ENCODE data around the gene SLC3A2.

SLC3A2 gene

GRCh38 chr11:62881579-62882430 is 1.1 kb downstream of the SLC3A2 start:
- peak; percentile 87 for DNase-seq (ENCODE audit: low read depth)

GRCh38 chr11:62882431-62882749 is 1.7 kb downstream of the SLC3A2 start:
- no peak for DNase-seq (ENCODE audit: low read depth)

- DNase-seq (ENCODE audit: low read depth) = no peak
Measured at GRCh38 chr11:62882788-62883501, 2.2 kb downstream of the SLC3A2 start.

GRCh38 chr11:62883673-62884072 is 3.0 kb downstream of the SLC3A2 start:
- DNase-seq (ENCODE audit: low read depth) = no peak

- DNase-seq (ENCODE audit: low read depth) = no peak
Measured at GRCh38 chr11:62885137-62885750, 4.5 kb downstream of the SLC3A2 start.

- DNase-seq (ENCODE audit: low read depth) = no peak
Measured at GRCh38 chr11:62888406-62888805, 7.7 kb downstream of the SLC3A2 start.

GRCh38 chr11:62889126-62889483 is 8.4 kb downstream of the SLC3A2 start:
- no peak for DNase-seq (ENCODE audit: low read depth)

- peak; percentile 60 for DNase-seq (ENCODE audit: low read depth)
Measured at GRCh38 chr11:62889484-62890437, 9.1 kb downstream of the SLC3A2 start.

- no peak for DNase-seq (ENCODE audit: low read depth)
Measured at GRCh38 chr11:62892077-62892922, 11.6 kb downstream of the SLC3A2 start.

- DNase-seq (ENCODE audit: low read depth) = no peak
Measured at GRCh38 chr11:62895501-62895900, 14.8 kb downstream of the SLC3A2 start.

- DNase-seq (ENCODE audit: low read depth) = no peak
Measured at GRCh38 chr11:62896049-62896448, 15.4 kb downstream of the SLC3A2 start.

GRCh38 chr11:62897311-62897710 is 16.6 kb downstream of the SLC3A2 start:
- no peak for DNase-seq (ENCODE audit: low read depth)

GRCh38 chr11:62898027-62898426 is 17.3 kb downstream of the SLC3A2 start:
- DNase-seq (ENCODE audit: low read depth) = no peak

GRCh38 chr11:62902932-62903331 is 22.2 kb downstream of the SLC3A2 start:
- no peak for DNase-seq (ENCODE audit: low read depth)

- no peak for DNase-seq (ENCODE audit: low read depth)
Measured at GRCh38 chr11:62905296-62905695, 24.6 kb downstream of the SLC3A2 start.

- peak; percentile 51 for DNase-seq (ENCODE audit: low read depth)
Measured at GRCh38 chr11:62905927-62906531, 25.3 kb downstream of the SLC3A2 start.

GRCh38 chr11:62908468-62909072 is 27.9 kb downstream of the SLC3A2 start:
- DNase-seq (ENCODE audit: low read depth) = no peak

GRCh38 chr11:62909107-62909894 is 28.6 kb downstream of the SLC3A2 start:
- DNase-seq (ENCODE audit: low read depth) = no peak

- no peak for DNase-seq (ENCODE audit: low read depth)
Measured at GRCh38 chr11:62910141-62910882, 29.6 kb downstream of the SLC3A2 start.
